ENCODE measurements around the gene PIP5K1B.
"Not testable (repeated sequence)": the region's sequence is repeated elsewhere in the genome, so short reads cannot be mapped to it uniquely, and the experiment has no call there.

PIP5K1B gene

GRCh38 chr9:68983008-68983411, 278.0 kb downstream of the PIP5K1B start:
- H3K27me3 ChIP-seq (replicated peaks; ENCODE audit: insufficient read depth, low read length), result no peaks in the 10 kb centered on the region
- H3K4me1 ChIP-seq (ENCODE audit: low read length), result peaks cover 26% of the 10 kb centered on the region
- no peak overlapping the region; the same call in 1 of the 2 replicates for H3K9ac ChIP-seq (ENCODE audit: low read length)
- no peak overlapping the region for H3K4me3 ChIP-seq (ENCODE audit: low read length)
- 0 out of 2 replicates have a peak overlapping the region, but pooled peaks have one; percentile 39 for H2AFZ ChIP-seq (ENCODE audit: low read length)
- no peaks in the 10 kb centered on the region for H3K9me2 ChIP-seq (replicated peaks; ENCODE audit: insufficient read depth, low read length)
- H4K20me1 ChIP-seq (ENCODE audit: insufficient read depth, low read length), result no peaks in the 10 kb centered on the region
- peak; percentile 52 for DNase-seq
- no peaks in the 10 kb centered on the region for H3K79me2 ChIP-seq (ENCODE audit: low read length)
- no peaks in the 10 kb centered on the region for H3K36me3 ChIP-seq (replicated peaks; ENCODE audit: insufficient read depth, low read length)
- peak overlapping the region; percentile 49; the same call in 1 of the 2 replicates for H3K27ac ChIP-seq (ENCODE audit: low read length)
- H3K4me2 ChIP-seq (ENCODE audit: low read depth, low read length), result peak overlapping the region; percentile 22
- H3K9me3 ChIP-seq (replicated peaks; ENCODE audit: insufficient read depth, low read length), result no peaks in the 10 kb centered on the region
- no peak for TF ChIP-seq EZH2phosphoT487 (IDR thresholded peaks at IDR 0.05; ENCODE audit: low read length)
- TF ChIP-seq CTCF (IDR thresholded peaks at IDR 0.05; ENCODE audit: low read length), result no peak
- TF ChIP-seq EZH2 (optimal IDR thresholded peaks at IDR 0.05; ENCODE audit: low read depth, low read length), result no peak
- peaks cover 14% of the 10 kb centered on the region for H3F3A ChIP-seq (ENCODE audit: insufficient read depth, low read length)

GRCh38 chr9:68983522-68984424, 278.7 kb downstream of the PIP5K1B start:
- no peaks in the 10 kb centered on the region for H3K36me3 ChIP-seq (replicated peaks; ENCODE audit: insufficient read depth, low read length)
- H3K4me2 ChIP-seq (ENCODE audit: low read depth, low read length), result peak overlapping the region; percentile 22; the same call in 1 of the 2 replicates
- H3K4me1 ChIP-seq (ENCODE audit: low read length), result peaks cover 26% of the 10 kb centered on the region
- H3K27me3 ChIP-seq (replicated peaks; ENCODE audit: insufficient read depth, low read length), result no peaks in the 10 kb centered on the region
- no peak for TF ChIP-seq EZH2 (optimal IDR thresholded peaks at IDR 0.05; ENCODE audit: low read depth, low read length)
- TF ChIP-seq EZH2phosphoT487 (IDR thresholded peaks at IDR 0.05; ENCODE audit: low read length), result no peak
- TF ChIP-seq CTCF (IDR thresholded peaks at IDR 0.05; ENCODE audit: low read length), result no peak
- no peaks in the 10 kb centered on the region for H3K79me2 ChIP-seq (ENCODE audit: low read length)
- no peaks in the 10 kb centered on the region for H4K20me1 ChIP-seq (ENCODE audit: insufficient read depth, low read length)
- no peak overlapping the region; the same call in 1 of the 2 replicates for H3K9ac ChIP-seq (ENCODE audit: low read length)
- H3K9me2 ChIP-seq (replicated peaks; ENCODE audit: insufficient read depth, low read length), result no peaks in the 10 kb centered on the region
- no peak overlapping the region for H2AFZ ChIP-seq (ENCODE audit: low read length)
- H3K4me3 ChIP-seq (ENCODE audit: low read length), result no peak overlapping the region
- H3F3A ChIP-seq (ENCODE audit: insufficient read depth, low read length), result peaks cover 14% of the 10 kb centered on the region
- peak overlapping the region; percentile 49; the same call in 1 of the 2 replicates for H3K27ac ChIP-seq (ENCODE audit: low read length)
- DNase-seq, result no peak
- no peaks in the 10 kb centered on the region for H3K9me3 ChIP-seq (replicated peaks; ENCODE audit: insufficient read depth, low read length)

- not testable (repeated sequence) for H3K9me3 ChIP-seq (replicated peaks; ENCODE audit: insufficient read depth, low read length); H3K9ac ChIP-seq (ENCODE audit: low read length); H3K79me2 ChIP-seq (ENCODE audit: low read length)
Measured at GRCh38 chr9:68986949-68987348, 281.9 kb downstream of the PIP5K1B start.

GRCh38 chr9:68991457-68991856, 286.4 kb downstream of the PIP5K1B start:
- no peaks in the 10 kb centered on the region for H3K9me3 ChIP-seq (replicated peaks; ENCODE audit: insufficient read depth, low read length)
- no peak overlapping the region for H2AFZ ChIP-seq (ENCODE audit: low read length)

More at GRCh38 chr9:68986949-68987348, 281.9 kb downstream of the PIP5K1B start:
- not testable (repeated sequence) for H3K9me2 ChIP-seq (replicated peaks; ENCODE audit: insufficient read depth, low read length); H3K36me3 ChIP-seq (replicated peaks; ENCODE audit: insufficient read depth, low read length); H2AFZ ChIP-seq (ENCODE audit: low read length); DNase-seq; H3K27ac ChIP-seq (ENCODE audit: low read length); H4K20me1 ChIP-seq (ENCODE audit: insufficient read depth, low read length); H3K4me3 ChIP-seq (ENCODE audit: low read length); H3K4me2 ChIP-seq (ENCODE audit: low read depth, low read length); H3K27me3 ChIP-seq (replicated peaks; ENCODE audit: insufficient read depth, low read length)
- Histone ChIP-seq H3F3A (ENCODE audit: insufficient read depth, low read length) (peaks cover 14% of the 10 kb centered on the region), H3K4me1 (ENCODE audit: low read length) (peaks cover 26% of the 10 kb centered on the region)

More at GRCh38 chr9:68991457-68991856, 286.4 kb downstream of the PIP5K1B start:
- H3K27me3 ChIP-seq (replicated peaks; ENCODE audit: insufficient read depth, low read length), result no peaks in the 10 kb centered on the region
- no peak overlapping the region for H3K9ac ChIP-seq (ENCODE audit: low read length)
- no peaks in the 10 kb centered on the region for H4K20me1 ChIP-seq (ENCODE audit: insufficient read depth, low read length)
- no peaks in the 10 kb centered on the region for H3K4me1 ChIP-seq (ENCODE audit: low read length)
- H3K9me2 ChIP-seq (replicated peaks; ENCODE audit: insufficient read depth, low read length), result no peaks in the 10 kb centered on the region
- H3K4me3 ChIP-seq (ENCODE audit: low read length), result no peak overlapping the region
- H3K79me2 ChIP-seq (ENCODE audit: low read length), result no peaks in the 10 kb centered on the region
- no peak overlapping the region for H3K4me2 ChIP-seq (ENCODE audit: low read depth, low read length)
- no peak overlapping the region for H3K27ac ChIP-seq (ENCODE audit: low read length)
- H3K36me3 ChIP-seq (replicated peaks; ENCODE audit: insufficient read depth, low read length), result no peaks in the 10 kb centered on the region
- no peaks in the 10 kb centered on the region for H3F3A ChIP-seq (ENCODE audit: insufficient read depth, low read length)
- no peak for TF ChIP-seq CTCF (IDR thresholded peaks at IDR 0.05; ENCODE audit: low read length)
- no peak for DNase-seq

Data from MM.1S (cell line).